ENCODE data around the gene SH3PXD2A.
"Not testable (repeated sequence)": the region's sequence is repeated elsewhere in the genome, so short reads cannot be mapped to it uniquely, and the experiment has no call there.

SH3PXD2A gene

GRCh38 chr10:103637927-103638557, 217.3 kb downstream of the SH3PXD2A start:
- no peak for DNase-seq

DNA sequence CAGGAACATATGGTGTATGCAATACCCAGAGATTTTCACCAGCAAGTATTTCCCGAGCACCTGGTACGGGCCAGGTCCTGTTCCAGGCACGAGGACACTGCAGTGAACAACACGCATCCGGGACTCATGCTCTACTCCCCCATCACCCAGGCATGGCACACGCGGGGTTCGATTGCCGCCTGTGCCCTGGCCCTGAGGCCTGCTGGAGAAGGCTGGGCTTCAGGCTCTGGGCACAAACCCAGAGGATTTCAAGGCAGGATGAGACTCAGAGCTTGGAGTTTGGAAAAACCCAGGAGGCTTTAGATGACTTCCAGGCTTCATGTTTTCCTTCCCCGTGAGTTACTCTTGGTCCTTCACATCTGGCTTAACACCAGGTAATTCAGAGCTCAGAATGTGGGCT, 218.4 kb downstream of the SH3PXD2A start:
- no peak for DNase-seq

DNA sequence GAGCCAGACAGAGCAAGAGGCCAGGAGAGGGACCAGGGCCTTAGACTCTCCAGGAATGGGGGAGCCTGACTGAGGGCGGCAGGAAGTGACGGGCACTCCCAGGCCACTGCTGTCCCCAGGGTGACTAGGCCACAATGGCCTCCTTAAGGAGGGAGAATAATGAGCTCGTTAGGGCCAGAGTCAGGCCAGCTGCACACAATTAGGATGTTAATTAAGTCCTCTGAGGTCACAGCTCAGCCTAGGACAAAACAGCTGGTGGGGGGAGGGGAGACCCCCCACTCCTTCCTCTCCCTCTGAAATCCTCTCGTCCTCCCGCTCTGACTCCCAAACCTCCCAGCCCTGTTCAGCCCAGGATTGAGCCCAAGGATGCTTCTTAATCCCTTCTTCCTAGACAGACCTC, 218.9 kb downstream of the SH3PXD2A start:
- DNase-seq = no peak

DNA sequence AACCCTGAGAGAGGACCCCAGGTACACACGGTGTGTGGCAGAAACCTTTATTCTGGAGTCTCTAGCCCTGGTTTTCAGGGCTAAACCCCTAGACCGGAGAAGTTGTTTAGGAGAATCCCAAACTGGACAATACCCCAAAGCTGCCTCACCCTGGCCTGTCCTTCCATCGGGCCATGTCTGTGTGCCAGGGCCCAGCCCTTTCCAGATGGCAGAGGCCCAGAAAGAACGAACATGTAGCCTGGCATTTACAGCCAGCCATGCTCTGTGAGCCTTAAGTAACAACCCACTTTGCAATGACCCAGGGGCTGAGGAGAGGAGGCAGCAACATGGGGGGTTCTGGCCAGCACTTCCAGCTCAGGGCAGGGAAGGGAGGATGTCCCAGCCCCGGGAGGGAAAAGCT, 219.8 kb downstream of the SH3PXD2A start:
- no peak for DNase-seq

DNA sequence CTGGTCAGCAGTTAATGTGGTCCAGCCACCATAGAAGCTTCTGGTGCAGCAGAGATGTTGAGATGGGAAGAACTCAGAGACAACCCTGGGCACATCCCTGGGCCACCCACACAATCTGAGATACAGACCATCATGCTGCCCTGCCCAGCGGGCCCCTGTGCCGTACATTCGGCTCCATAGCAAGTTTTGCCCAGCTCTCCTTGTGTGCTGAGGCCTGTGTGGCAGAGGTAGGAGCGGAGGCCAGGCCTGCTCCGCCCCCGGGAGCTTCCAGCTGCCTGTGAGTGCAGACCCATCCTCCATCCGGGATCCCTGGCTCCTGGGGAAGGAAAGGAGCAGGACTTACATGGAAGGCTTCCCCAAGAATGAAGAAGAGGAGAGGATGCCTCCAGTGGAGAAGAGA, 221.5 kb downstream of the SH3PXD2A start:
- no peak for DNase-seq

DNA sequence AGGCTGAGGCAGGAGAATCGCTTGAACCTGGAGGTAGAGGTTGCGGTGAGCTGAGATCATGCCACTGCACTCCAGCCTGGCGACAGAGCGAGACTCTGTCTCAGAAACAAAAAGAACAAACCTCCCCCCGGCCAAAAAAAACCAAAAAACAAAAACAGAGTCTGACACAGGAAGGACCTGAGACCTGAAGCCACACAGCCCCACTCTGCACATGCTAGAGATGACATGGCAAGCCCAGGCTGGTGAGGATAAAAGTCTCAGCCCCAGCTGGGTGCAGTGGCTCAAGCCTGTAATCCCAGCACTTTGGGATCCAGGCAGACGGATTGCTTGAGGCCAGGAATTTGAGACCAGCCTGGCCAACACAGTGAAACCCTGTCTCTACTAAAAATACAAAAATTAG, 222.5 kb downstream of the SH3PXD2A start:
- not testable (repeated sequence) for DNase-seq

- no peak for DNase-seq
Observed at GRCh38 chr10:103632247-103632642, 223.1 kb downstream of the SH3PXD2A start.

- no peak for DNase-seq
Observed at GRCh38 chr10:103630156-103630555, 225.2 kb downstream of the SH3PXD2A start.

DNA sequence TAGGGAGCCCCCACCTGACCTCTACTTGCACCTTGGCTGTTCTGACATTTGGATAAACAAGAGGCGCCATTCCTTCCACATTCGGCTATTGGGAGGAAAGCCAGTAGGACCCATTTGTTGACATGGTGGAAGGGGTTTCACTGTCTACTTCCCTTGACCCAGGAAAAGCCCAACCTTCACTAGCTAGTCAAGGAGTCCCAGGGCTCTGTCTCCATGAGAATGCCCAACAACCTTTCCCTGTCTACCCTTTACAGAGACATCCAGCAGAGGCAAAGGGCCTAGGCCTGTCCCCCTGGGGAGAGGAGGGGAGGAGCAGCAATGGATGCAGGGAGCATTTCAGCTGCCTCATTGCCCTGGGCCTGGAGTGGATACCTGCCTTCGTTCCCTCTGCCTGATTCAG, 225.8 kb downstream of the SH3PXD2A start:
- no peak for DNase-seq

GRCh38 chr10:103627893-103628292, 227.5 kb downstream of the SH3PXD2A start:
- DNase-seq = no peak

DNA sequence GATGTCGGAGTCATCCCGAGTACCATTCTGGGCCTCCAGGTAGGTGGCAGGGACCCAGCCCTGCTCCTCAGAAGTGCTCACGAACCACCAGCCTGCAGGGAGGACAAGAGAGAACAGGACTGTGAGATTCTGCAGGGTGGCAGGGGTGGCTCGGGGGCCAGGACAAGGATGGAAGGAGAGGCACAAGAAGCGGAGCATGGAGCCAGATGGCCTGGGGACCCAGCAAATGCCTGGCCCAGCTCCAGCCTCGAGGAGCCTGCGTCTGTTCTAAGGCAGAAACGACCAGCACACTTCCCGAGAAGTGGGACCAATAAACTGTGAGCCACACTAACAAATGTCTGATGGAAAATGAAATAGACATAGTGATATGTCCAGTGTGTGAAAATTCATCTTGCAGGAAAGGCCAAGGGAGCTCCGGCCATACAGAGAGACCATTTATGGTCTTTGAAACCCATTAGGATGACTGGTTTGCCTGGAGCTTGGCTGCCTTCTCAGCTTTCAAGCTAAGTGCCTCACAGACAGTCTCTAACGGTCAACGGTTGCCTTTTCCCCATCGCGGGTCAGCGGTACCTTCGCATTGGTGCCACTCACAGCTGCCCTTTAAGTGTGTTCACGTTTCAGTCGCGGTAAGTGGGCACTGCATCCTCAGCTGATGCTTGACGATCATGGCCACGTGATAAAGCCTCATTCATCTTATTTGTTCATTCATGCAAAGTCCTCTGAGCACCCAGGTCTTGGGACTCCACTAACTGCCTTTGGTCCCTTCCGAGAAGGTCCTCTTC, 228.1 kb downstream of the SH3PXD2A start:
- DNase-seq = no peak

DNA sequence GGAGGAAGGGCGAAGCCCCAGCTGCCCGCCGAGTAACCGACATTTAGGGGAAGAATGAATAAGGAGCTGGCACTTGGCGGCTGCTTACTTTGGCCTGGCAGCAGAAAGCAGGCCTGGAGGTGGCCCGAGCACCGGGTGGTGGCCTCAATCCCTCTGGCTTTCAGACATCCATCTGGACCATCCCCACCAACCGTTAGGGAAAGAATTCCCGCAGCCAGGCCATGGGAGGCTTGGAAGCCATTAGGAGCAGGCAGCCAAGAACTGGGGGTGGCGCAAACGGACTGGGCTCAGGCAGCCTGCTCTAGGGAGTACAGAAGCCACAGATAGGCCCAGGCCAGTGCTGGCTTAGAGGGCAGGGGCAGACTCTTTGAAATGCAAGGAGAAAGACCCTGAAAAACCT, 229.2 kb downstream of the SH3PXD2A start:
- no peak for DNase-seq

DNA sequence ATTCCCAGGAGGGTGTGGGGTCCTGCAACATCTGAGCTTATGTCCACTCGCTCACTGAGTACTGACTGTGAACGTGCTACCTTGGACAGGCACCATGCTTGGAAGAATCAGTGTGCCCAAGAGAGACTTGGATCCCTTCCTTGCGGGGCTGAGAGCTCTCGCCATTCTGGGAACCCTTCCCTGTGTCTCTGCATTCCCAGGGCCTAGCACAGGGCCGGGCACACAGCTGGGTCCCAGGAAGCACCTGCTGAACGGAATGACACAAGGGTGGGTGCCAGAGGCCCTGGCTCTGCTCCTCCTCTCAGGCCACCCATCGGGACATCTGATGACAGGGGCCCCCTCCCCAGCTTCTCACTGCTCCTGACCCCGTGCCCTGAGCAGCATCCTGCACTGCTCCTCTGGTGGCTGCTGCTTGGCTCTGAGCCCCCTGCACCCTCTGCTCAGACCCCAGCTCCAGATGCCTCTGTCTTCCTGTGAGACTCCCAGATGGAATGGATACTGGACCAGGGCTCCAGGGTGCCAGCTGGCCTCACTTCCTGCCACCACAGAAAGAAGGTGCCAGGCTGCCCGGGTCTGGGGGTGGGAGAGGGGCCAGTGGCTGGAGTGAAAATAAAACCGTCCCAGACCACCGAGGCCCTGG, 232.3 kb downstream of the SH3PXD2A start:
- no peak for DNase-seq

GRCh38 chr10:103622286-103622685, 233.1 kb downstream of the SH3PXD2A start:
- no peak for DNase-seq

GRCh38 chr10:103621783-103622125, 233.6 kb downstream of the SH3PXD2A start:
- no peak for DNase-seq

GRCh38 chr10:103620891-103621782, 234.2 kb downstream of the SH3PXD2A start:
- DNase-seq = no peak

- DNase-seq = no peak
Observed at GRCh38 chr10:103620352-103620740, 235.0 kb downstream of the SH3PXD2A start.

DNA sequence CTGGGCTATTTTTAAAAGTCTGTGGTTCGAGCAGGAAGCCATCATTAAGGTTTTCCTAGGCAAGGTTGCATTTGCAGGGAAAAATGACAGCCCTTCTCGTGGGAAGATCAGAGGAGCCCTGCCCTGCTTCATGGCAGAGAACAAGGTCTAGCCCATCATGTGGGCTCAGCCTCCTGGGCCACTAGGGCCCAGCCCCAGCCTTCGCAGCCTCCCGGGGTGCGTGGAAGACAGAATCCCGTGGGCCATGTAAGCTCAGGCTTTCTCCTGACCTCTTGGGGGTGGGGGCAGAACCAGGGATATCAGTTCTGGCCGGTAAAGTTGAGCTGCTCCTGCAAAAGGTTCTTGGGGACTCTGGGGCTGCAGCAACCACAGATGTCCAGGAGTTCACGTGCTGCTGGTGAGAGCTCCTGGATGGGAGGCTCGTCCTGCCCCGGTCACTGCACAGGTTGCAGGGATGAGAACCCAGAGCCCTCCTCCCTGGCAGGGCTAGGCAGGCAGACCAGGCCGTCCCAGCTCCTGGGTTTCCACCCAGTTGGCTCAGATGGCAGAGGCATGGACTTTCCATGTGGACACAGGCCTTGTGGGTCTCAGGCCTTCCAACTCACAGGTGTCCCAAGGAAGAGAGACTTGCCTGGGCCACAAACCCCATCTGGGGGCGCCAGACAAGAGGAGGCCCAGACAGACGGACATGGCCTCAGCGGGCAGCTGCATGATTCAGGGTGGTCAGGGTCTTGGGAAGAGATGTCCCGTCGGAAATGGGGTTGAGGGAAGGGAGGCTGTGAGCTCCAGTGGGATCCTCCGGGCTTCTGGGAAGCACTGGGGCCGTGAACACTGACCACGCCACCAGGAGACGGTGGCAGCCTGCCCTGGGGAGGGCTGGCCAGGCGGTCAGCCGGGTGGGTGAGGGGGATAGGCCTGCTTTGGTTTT, 235.7 kb downstream of the SH3PXD2A start:
- DNase-seq = no peak

- peak in 1 of 2 donors; percentile 8 for DNase-seq
Observed at GRCh38 chr10:103618575-103619423, 236.6 kb downstream of the SH3PXD2A start.

DNA sequence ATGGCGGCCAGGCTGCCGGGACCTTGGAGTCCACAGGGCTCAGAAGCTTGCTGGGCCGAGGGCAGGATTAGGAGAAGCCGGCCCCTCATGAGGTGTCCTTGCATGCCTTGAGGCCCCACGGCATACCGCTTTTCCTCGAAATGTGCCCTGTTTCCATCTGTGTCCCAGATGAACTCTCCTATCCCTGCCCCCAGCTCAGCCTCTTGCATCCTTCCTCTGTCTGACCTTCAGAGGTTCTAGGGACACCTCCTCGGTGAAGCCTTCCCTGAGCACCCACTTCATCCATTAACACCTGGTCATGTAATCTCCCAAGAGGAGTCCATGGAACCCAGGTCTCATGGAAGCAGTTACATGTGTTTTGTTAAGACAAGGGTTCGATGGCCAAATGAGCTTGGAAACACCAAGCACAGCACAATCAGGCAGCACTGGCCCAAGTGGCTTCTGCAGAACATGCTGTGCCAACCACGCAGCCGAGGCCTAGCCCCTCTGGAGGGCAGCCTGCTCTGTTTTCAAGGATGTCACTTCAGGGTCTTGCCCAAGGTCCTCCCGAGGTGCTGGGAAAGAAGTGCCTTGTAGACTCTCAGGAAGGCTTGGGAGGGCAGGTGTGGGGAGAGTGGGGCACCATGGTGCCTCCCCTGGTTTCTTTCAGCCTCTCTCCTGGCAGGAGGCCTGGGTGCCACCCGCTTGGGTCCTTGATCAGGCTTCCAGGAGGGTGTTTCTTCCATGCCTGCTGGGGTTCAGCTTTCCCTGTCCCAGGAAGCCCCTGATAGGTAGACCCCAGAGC, 237.6 kb downstream of the SH3PXD2A start:
- no peak for DNase-seq
